ENCODE results near the gene RGS8. TPM values are rescaled to one million over a fixed set of nuclear protein-coding genes. Genes with fewer than 3 reads are reported as not detected.

RGS8 gene
- total RNA-seq, 1 donor from 2014 or later = not detected

DNA sequence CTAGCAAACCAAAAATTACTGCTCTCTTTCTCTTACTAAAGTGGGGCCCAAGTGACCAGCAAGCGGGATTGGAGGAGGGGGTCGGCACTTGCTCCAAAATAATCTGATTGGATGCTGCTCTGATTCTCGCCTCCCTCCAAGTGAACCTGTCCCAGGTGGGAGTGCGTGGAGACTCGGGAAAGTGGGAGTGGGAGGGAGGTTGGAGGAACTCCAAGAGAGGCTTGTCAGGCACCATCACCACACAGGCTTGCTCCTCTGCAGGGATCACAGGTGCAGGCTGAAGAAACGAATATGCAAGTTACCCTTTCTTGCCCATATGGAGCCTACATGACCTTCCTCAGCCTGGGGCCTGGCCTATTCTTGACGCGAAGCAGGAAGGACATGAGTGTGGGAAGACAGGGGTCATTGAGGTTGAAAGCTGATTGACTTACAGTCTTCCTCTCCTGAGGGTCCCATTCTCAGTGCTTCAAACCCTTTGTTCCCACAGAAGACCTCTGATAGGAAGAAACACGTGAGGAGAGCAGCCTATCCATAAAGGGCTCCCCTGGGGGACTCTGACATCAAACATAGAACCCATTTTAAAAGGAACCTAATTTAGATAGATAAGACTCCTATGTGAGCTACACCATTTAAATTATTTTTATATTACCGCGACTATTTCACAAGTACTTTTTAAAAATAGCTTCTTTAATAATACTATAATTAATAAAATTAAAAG lies 14.2 kb downstream of the RGS8 start:
- no peak for DNase-seq

DNA sequence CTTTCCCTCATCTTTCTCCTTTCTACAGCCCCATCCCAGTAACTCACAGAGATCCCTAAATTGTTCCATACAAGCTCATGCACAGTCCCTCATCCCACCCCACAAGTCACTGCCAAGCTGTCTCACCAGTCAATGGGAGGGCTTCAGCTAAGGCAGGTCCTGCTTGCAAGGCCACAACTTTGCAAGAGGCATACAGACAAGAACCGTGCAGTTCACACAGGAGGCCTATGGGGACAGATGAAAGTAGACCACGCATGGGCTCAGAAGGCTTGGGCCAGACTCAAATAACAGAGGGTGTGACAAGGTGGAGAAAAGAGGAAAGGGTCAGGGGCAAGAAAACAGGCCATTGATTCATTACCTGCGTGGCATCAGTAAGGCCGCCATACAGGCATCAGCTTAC lies 15.1 kb downstream of the RGS8 start:
- no peak for DNase-seq

DNA sequence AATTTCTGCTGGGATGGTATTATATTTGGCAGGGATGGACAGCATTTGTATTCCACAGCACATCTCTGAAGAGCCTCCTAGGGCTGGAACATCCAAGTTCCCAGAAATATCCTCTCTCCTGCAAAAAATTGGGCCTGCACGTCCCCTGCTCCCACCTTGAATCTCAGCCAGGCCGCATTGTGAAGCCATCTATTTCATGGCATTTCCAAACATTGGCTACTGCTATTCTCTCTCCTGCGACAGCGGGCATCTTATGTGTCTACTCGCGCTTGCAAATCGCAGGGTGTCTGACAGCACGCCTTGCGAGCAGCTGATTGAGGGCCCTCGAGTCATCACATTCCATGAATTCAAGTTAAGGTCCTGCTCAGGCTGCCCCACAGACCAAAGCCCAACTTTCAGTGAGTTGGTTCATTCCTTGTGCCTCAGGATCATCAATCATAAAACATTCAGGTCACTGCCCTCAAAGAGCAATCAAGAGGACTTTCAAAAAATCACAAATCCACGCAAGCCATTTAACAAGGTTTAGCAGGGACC lies 15.8 kb downstream of the RGS8 start:
- DNase-seq = no peak

DNA sequence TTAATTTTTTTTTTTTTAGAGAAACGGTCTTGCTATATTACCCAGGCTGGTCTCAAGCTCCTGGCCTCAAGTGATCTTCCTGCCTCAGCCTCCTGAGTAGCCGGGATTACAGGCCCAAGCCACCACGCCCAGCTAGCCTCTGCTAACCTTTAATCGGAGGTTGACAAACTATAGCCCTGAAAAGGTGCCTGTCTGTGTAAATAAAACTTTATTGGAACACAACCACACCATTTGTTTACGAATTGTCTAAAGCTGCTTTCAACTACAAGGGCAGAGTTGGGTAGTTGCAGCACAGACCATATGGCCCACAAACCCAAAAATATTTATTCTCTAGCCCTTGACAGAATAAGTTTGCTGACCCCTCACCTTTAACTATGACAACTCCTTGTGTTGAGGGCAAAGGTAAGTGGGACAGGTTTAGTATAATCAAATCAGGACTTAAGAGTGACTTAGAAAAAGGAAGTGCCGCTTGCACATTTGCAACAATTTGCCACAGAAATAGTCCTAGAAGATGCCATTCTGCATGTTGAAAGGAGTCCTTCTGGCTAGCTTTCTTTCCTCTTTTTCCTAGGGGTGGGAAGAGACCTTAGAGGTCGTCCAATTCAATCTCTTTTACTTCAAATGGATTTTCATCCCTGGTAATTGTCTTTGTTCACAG lies 16.4 kb downstream of the RGS8 start:
- DNase-seq = no peak

DNA sequence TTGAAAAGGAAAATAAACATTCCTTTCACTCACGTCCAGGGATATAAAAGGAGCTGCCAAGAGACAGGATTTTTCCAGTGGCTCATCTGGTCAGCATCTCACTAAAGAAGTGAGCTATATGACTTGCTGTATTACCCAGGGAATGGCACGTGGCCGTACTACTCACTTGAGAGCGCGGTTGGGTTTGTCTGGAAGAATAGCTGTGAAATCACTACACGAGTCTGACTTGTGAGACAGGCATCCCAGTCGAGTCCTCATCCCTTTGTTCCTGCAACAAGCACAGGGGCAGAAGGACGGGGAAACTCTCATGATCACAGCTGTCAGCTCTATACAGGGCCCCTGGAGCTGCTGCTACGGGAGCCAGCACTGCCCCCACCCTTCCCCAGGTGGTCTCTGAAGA lies 17.7 kb downstream of the RGS8 start:
- DNase-seq = peak; percentile 39

DNA sequence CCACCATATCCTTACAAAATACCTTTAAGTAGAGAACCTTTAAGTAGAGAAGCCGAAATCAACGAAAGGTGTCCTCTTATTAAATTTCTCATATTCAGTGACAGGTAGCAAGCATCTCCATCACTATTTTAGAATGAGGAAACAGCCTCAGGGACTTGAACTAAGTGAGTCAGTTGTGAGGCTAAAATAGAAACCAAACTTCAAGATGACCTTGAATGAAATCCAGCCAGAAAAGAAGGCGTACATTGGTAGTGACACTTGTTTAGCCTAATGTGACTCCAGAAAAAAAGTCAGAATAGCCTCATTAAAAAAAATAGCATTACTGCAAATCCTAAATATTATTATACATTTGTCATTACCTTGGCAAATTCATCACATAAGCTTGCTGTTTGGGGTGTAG lies 20.1 kb downstream of the RGS8 start:
- DNase-seq = no peak

DNA sequence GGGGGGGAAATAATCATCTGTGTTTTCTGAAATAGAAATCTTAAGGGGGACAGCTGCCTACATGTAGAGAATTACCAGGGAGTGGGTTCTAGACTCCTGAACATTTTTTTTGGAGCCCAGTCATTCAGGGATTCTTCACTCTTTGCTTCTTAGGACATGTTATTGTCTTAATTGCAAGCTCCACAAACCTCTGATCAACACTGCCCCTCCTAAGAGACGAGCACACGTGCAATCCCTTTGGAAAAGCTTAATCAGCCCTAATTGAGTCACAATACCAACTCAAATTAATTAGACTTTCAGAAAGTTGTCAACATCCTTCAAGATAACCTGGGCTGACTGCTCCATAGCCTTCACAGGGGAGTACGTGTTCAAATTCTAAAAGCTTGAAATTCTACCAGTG lies 21.4 kb downstream of the RGS8 start:
- no peak for DNase-seq

DNA sequence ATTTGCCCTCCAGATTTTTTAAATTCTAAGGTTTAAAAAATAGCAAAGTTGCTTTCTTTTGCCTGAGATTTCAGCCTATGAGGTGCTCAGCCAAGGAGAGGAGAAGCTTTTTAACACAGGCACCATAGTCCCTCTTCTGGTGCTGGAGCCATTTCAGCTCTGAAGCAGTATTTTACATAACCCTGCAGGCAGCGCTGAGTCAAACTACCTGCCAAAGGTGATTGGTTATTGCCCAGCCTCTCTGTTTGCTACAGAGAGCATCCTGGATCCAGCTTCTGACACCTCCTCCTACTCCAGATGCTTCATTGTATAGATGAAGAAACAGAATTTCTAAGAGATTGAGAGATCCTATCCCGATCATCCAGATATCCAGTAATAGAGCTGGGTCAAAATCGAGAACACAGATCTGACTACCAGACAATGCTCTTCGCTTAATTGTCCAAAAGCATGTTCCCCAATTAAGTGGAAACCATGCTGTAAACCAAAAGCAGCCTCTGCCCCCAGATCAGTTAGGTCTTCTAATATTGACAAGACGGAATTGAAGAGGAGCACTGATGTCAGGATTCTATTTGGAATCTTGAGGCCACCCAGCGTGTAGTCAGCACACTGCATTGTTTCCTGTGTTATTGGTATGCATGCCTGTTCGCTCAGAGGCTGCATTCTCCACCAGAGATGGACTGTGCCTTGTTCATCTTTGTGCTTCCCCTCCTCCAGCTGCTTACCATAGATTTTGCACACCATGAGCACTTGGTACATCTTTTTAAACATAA lies 22.1 kb downstream of the RGS8 start:
- no peak for DNase-seq

DNA sequence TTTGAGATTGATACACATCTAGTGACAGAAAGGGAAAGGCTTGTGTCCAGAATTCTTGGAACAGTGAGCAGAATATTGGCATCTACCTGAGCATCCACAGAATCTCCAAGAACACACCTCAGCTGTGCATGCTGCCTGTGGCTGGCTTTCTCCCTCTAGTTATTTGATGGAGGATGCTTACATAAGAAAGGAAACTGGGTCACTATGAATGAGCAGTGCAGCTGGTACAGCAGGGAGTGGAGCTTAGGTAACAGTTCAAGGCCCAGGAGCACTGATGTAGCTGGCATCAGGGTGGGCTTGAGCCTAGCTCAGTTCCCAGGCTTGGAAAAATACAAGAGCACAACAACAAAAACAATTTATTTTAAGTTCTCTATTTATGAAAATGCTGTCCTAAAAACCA lies 26.3 kb downstream of the RGS8 start:
- DNase-seq = no peak

DNA sequence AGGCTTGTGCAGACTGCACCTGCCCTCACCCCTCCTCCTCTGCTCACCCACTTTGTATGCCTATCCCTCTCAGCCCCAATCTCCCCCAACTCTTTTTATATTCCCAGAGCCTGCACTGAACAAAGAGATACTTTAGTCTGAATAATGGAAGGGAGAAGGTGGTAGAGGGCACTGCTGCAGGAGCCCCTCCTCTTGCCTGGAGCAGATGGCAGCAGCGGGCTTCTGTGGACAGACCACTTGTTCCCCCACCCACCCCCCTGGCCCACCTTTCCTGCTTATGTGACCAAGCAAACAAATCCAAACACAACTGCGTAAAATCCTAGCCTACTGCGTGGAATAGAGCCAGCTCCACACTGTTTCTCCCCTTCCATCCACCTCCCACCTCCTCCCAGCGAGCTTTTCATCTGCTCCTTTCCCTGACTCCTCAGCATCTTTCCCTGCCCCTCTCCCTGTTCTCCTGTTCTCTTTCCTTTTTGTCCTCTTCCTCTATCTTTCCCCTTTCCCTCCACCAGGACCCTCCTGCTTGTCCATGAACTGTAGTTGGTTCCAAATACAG lies 27.5 kb downstream of the RGS8 start:
- DNase-seq = no peak

DNA sequence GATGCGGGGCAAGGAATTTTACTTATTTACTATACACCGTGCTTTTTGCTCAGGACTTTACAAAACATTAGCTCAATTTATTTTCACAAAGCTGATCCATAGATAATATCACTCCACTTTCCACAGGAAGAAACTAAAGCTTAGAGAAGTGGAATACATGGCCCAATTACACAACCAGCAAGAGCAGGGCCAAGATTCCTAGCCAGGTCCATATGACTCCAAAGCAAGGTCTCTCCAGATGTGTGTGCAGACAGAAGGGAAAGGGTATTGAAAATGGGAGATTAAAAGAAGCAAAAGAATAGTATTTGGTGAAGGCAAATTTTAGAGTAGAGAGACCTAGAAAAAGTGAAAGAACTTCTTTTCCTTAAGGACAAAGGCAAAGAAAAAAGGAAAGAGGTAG lies 30.4 kb downstream of the RGS8 start:
- DNase-seq = peak; percentile 15

DNA sequence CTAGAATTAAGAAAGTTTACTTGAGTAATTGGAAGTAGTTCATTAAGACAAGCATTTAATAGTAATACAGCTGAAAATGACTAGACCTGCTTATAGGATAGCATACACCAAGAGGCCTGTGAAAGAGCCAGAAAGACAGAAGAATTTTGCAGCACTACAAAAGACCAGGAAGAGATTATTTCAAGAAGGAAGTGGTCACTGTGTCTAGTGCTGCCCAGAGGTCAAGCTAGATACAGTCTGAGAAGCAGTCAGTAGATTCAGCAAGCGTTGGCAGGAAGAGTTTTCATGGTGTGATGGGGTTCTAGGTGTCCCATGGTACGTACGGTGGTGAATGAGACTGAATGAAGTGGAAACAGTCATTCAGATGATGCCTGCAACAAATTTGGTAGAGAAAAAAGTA lies 31.5 kb downstream of the RGS8 start:
- no peak for DNase-seq

DNA sequence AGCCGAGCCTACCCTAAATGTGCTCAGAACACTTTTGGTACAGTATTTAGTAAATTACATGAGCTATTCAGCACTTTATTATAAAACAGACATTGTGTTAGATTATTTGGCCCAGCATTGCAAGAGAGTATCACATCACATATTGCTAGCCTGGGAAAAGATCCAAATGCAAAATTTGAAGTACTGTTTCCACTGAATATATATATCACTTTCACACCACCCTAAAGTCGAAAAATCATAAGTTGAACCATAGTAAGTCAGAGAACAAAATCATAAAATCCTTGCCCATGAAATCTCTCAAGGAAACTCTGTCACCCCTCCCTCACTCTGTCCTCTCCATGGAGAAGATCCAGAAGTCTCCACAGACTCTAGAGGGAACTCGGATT lies 33.1 kb downstream of the RGS8 start:
- DNase-seq = peak; percentile 72

DNA sequence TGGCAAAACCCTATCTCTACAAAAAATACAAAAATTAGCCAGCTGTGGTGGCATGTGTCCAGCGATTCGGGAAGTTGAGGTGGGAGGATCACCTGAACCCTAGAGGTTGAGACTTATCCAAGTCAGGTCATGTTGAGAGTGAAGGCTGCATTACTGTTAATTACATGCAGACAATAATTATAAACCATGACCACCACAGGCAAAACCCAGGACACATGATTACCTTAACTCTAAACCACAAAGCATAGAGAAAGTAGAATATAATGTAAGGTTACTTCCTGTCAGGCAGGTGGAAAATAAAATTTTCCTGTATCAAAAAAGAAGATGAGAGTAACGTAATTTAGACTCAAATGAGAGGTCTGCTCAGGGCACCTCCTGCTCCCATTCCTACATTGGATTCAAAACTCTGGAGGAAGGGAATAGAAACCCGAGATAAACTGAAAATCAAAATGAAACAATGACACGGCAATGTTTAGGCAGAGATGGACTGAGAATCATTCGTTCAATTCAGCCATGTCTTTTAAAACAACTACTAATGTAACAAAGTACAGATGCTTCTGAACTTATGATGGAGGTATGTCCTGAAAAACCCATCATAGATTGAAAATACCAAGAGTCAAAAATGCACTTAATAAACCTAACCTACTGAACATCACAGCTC lies 33.6 kb downstream of the RGS8 start:
- no peak for DNase-seq

DNA sequence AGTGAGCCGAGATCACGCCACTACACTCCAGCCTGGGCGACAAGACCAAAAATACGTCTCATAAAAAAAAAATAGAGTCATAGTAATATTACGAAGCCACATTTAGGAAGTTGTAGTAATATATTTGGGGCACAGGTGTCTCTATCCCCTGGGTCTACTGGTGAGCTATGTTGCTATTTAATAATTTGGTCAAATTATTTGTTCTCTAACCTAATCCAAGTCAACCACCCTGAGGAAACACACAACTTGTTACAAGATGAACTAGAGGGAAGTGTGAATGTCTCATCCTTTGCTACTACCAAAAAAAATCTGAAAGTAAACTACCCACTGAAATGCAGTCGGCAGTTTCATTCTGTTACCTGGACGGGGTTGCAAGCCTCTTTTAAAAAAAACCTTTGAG lies 35.3 kb downstream of the RGS8 start:
- DNase-seq = no peak

DNA sequence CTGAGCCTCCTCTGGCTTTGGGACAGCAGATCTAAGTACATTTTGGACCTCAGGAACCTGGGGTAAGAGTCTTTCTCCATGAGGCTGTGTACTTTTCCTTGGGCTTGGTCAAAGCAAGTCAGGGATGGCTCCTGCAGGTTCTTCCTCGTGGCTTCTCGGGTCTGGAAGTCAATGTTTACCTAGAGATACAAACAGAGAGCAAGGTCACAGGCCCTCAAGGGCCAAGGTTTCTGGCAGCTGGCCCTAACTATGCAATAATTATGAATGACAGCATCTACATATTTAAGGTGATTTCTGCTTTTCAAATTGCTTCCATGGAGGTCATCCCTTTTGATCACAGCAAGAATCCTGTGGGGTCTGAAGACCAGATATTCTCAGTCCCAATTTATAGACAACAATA lies 37.6 kb downstream of the RGS8 start:
- DNase-seq = no peak

DNA sequence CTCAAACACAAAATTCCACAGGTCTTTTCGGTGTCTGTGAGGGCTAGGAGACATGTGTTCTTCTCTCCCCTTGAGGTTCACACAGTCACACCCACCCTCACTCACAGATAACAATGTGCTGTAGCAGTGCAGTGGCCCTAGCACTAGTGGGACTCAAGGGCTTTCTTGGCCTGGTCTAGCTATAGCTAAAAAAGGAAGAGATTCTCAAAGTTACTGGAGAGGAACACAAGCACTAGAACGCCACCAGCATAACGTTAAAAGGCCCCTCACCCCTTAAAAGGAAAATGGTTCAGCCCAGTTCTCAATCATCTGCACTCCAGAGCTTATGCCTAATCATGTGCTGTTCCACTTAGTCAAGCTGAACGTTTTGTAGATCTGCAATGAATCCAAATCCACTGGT lies 39.5 kb downstream of the RGS8 start:
- DNase-seq = no peak

DNA sequence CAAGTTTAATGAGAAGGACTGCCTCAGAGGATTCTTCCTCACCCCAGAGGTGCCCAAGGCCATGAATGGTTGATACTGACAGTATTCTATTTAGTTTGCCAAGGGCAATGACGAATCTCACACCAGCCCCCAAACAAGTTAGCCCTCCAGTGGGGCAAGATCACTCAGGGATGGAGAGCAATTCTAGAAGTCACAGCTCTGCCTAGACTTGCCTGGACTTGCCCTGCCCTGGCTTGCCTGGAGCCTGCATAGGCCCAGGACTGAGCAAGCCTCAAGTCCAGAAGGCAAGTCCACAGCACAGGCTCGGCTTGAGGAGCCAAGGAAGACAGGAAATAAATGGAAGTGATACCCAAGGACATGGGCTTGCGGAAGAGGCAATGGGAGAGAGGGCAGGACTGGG lies 40.7 kb downstream of the RGS8 start:
- no peak for DNase-seq

DNA sequence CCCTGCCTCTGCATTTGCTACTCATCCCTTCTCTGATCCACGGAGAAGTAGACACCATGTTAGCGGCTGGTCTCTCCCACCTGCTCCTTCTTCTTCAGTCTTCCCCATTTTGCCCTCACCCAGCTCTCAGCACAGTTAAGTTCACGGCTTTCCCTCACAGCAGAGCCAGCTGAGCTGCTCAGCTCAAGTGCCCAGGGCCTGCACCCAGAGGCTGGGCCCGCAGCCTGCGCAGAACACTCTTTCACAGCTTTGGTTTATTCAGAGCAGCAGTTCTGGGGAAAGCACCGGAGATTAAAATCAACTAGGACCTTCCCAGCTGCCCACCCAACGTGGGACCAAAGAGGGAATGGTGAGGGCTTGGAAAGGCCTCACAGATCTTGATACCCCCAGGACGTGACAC lies 41.9 kb downstream of the RGS8 start:
- DNase-seq = no peak

DNA sequence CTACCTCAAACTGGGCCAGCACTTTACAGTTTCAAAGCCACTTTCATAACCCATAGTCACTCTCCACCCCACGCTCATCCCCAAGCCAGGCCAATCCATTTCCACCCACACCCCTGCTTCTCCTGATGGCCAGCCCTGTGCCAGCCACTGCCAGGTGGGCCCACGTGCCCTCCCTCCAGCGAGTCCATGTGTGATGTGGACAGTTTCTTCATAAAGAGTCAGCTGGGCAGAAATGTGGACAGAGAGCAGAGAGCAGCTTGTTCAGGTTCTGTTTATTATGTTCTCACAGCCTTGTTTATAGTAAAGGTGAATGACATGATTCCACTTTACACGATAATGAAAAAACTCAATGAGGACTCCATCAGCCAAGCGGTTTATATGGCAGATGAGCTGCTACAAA lies 42.8 kb downstream of the RGS8 start:
- DNase-seq = no peak

DNA sequence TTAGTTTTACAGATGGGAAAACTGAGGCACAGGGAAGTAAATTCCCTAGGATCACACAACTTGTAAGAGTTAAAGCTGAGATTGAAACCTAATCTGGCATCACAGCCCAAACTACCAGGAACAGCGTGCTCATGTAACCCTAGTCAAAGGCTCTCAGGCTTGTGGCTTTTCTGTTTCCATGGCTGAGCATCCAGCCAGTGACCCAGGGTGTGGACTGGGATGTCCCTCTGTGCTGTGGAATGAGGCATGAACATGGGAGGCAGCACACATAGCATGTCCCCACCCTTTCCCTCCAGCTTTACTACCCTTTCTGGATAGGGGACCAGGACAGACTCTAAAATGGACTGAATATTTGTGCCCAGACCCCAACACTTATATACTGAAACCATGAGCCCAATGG lies 45.1 kb downstream of the RGS8 start:
- DNase-seq = no peak

DNA sequence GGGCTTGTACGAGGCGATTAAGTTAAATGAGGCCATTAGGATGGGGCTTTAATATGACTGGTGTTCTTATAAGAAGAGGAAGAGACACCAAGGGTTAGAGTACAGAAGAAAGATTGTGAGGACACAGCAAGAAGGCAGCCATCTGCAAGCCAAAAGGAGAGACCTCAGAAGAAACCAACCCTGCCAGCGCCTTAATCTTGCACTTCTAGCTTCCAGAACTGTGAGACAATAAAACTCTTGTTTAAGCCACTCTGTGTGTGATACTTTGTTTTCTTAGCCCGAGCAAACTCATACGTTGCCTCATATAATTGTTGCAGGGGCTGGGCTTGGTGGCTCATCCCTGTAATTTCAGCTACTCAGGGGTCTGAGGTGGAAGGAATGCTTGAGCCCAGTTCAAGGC lies 46.6 kb downstream of the RGS8 start:
- no peak for DNase-seq

DNA sequence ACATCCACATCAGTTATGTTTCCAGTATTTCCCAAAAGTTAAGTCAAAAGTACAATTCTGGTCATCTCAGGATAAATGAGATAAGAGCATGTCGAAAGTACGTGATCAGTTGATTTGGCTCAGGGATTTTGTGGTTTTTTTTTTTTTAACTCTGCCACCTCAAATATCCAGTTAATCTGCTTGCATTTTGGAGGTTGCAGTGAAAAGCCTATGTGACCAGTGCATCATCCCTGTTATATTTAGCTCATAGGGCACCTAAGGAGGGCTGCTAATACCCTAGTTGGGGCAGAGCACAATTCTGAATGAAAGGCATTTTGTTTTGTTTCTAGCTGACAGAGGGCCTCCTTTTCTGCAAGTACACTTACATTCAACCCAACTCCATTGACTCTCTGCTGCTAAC lies 48.5 kb downstream of the RGS8 start:
- DNase-seq = no peak

All from skin of body (tissue), 2 donors.